Liver (tissue), 9 donors: Measurements from ENCODE around the gene NFKB1. TPM values are rescaled to one million over a fixed set of nuclear protein-coding genes. Genes with fewer than 3 reads are reported as not detected.

Experiments used
- DNase-seq: peaks from one replicate; pipeline ENCODE4 v3.0.0-alpha.2; 2017; ENCODE audit warnings: low spot score
- H3K27ac ChIP-seq, 2 donors: one replicate each; pipeline ENCODE4 v1.7.0; 2013; ENCODE audit warnings: inconsistent platforms in 2 of 2, low read length in 2 of 2, control low read depth in 1 of 2, low read depth in 1 of 2, mild to moderate bottlenecking in 1 of 2
- H3K27me3 ChIP-seq, 4 donors: one replicate each; pipeline versions ENCODE4 v1.6.1 to v1.7.0; 2013; ENCODE audit warnings: low read length in 3 of 4, inconsistent platforms in 1 of 4, mild to moderate bottlenecking in 1 of 4, moderate library complexity in 1 of 4; ENCODE audit not compliant: control insufficient read depth in 4 of 4, insufficient read depth in 4 of 4
- H3K36me3 ChIP-seq, 4 donors: one replicate each; pipeline versions ENCODE4 v1.6.1 to v1.7.0; 2013; ENCODE audit warnings: low read length in 3 of 4, mild to moderate bottlenecking in 3 of 4, low read depth in 1 of 4, moderate library complexity in 1 of 4; ENCODE audit not compliant: control insufficient read depth in 4 of 4, insufficient read depth in 3 of 4
- H3K4me1 ChIP-seq, 4 donors: one replicate each; pipeline versions ENCODE4 v1.6.1 to v1.7.0; 2013; ENCODE audit warnings: low read length in 3 of 4, mild to moderate bottlenecking in 3 of 4, moderate library complexity in 1 of 4; ENCODE audit not compliant: control insufficient read depth in 4 of 4, insufficient read depth in 4 of 4
- H3K4me3 ChIP-seq, 3 donors: one replicate each; pipeline versions ENCODE4 v1.6.1 to v1.7.0; 2013; ENCODE audit warnings: low read length in 3 of 3, control low read depth in 1 of 3, low read depth in 1 of 3, mild to moderate bottlenecking in 1 of 3
- H3K9ac ChIP-seq, 2 donors: one replicate each; pipeline ENCODE4 v1.7.0; 2013; ENCODE audit warnings: low read length in 2 of 2, mild to moderate bottlenecking in 2 of 2, moderate library complexity in 2 of 2, control low read depth in 1 of 2, low read depth in 1 of 2
- H3K9me3 ChIP-seq, 4 donors: one replicate each; pipeline versions ENCODE4 v1.6.1 to v1.7.0; 2013; ENCODE audit warnings: low read length in 3 of 4; ENCODE audit not compliant: control insufficient read depth in 4 of 4
- ATF3 ChIP-seq: IDR thresholded peaks from 2 replicates; pipeline ENCODE4 v1.6.1; 2016; ENCODE audit warnings: antibody characterized with exemption
- CTCF ChIP-seq: fragments of 150-350 bp; IDR thresholded peaks from 2 replicates; pipeline ENCODE4 v1.5.1; 2017; ENCODE audit warnings: improper control_type of control experiment, low read depth, low read length; ENCODE audit not compliant: missing input control
- FOXA1 ChIP-seq: IDR thresholded peaks from 2 replicates; pipeline ENCODE4 v1.6.1; 2016; ENCODE audit warnings: antibody characterized with exemption
- FOXA2 ChIP-seq: IDR thresholded peaks from 2 replicates; pipeline ENCODE4 v1.6.1; 2016; ENCODE audit warnings: antibody characterized with exemption
- HNF4A ChIP-seq, 2 donors: conservative IDR thresholded peaks; 2 replicates each; pipeline ENCODE4 v1.6.1; 2016; ENCODE audit warnings: antibody characterized with exemption in 2 of 2, mild to moderate bottlenecking in 2 of 2
- HNF4G ChIP-seq: IDR thresholded peaks from 2 replicates; pipeline ENCODE4 v1.6.1; 2016; ENCODE audit warnings: antibody characterized with exemption
- JUND ChIP-seq, 2 donors: IDR thresholded peaks; 2 replicates each; pipeline ENCODE4 v1.6.1; 2016; ENCODE audit warnings: antibody characterized with exemption in 2 of 2
- MAX ChIP-seq: IDR thresholded peaks from 2 replicates; pipeline ENCODE4 v1.6.1; 2016; ENCODE audit warnings: antibody characterized with exemption
- RAD21 ChIP-seq, 2 donors: IDR thresholded peaks; 2 replicates each; pipeline ENCODE4 v1.6.1; 2016; ENCODE audit warnings: antibody characterized with exemption in 2 of 2, mild to moderate bottlenecking in 2 of 2
- REST ChIP-seq: IDR thresholded peaks from 2 replicates; pipeline ENCODE4 v1.6.1; 2016; ENCODE audit warnings: antibody characterized with exemption, mild to moderate bottlenecking
- TAF1 ChIP-seq: conservative IDR thresholded peaks from 2 replicates; pipeline ENCODE4 v1.6.1; 2016; ENCODE audit warnings: antibody characterized with exemption, mild to moderate bottlenecking
- YY1 ChIP-seq: IDR thresholded peaks from 2 replicates; pipeline ENCODE4 v1.6.1; 2016; ENCODE audit warnings: antibody characterized with exemption, mild to moderate bottlenecking
- ZBTB33 ChIP-seq: IDR thresholded peaks from 2 replicates; pipeline ENCODE4 v1.6.1; 2016; ENCODE audit warnings: antibody characterized with exemption
- WGBS: extraction: QIAGEN DNeasy Blood & Tissue Kit; methylation state at CpG from one replicate; pipeline ENCODE4 v1.1.7; 2013; 5-methylcytosine and 5-hydroxymethylcytosine counted together
- polyA plus RNA-seq, 2 donors: library from polyadenylated mRNA; stranded (reverse) in 1 of 2; unstranded in 1 of 2; fragments of 200-250 nt in 1 of 2; fragments of >200 nt in 1 of 2; fragmentation: Nextera tagmentation in 1 of 2; extraction: Ambion mirVana in 1 of 2; gene quantifications; one replicate each; pipeline versions ENCODE4 v1.2.1 to v1.2.3, GENCODE V29; 2013 to 2015
- total RNA-seq, 2 donors: library from RNA; depleted of rRNA; stranded (reverse); fragments of >200 nt; gene quantifications; one replicate each; pipeline ENCODE4 v1.2.3, GENCODE V29; 2014
- donor health status: healthy.
- donor health status: healthy.
- donor health status: healthy.
- donor health status: healthy.
- donor health status: healthy.

NFKB1 gene
- total and polyA plus RNA-seq, 4 donors = 5.1 to 23.0 (median 13.4) TPM

- TF ChIP-seq MAX (no peak), ATF3 (no peak), FOXA1 (no peak), YY1 (no peak), ZBTB33 (no peak)
Measured at GRCh38 chr4:102642631-102643298, 141.6 kb downstream of the NFKB1 start (continued).

- TF ChIP-seq HNF4G (no peak), FOXA2 (no peak), REST (no peak), JUND (IDR thresholded peaks at IDR 0.05) (no peak), ATF3 (no peak)
- H3K9me3 ChIP-seq = no peaks in the 10 kb centered on the region
- no peak overlapping the region for H3K9ac ChIP-seq
- H3K36me3 ChIP-seq = peaks cover 0 to 17% (median 13%) of the 10 kb centered on the region in 4 donors
- no peaks in the 10 kb centered on the region for H3K4me1 ChIP-seq
- DNase-seq = no peak
- WGBS = 87% methylated on average over 1 of the region's 1 CpG
- no peak overlapping the region for H3K27ac ChIP-seq
- no peaks in the 10 kb centered on the region for H3K27me3 ChIP-seq
- H3K4me3 ChIP-seq = no peak overlapping the region
Measured at GRCh38 chr4:102647117-102647516, 146.0 kb downstream of the NFKB1 start.

GRCh38 chr4:102657206-102657605, 156.0 kb downstream of the NFKB1 start:
- no peak for DNase-seq

More at GRCh38 chr4:102657206-102657605, 156.0 kb downstream of the NFKB1 start:
- H3K27ac ChIP-seq = no peak overlapping the region
- no peak overlapping the region for H3K4me3 ChIP-seq
- TF ChIP-seq ATF3 (no peak), FOXA1 (no peak), MAX (no peak), RAD21 (IDR thresholded peaks at IDR 0.05) (no peak), CTCF (no peak), HNF4A (conservative IDR thresholded peaks at IDR 0.05) (no peak), TAF1 (no peak), HNF4G (no peak)
- WGBS = 75% methylated on average over 4 of the region's 5 CpGs
- H3K27me3 ChIP-seq = no peaks in the 10 kb centered on the region
- no peak overlapping the region for H3K9ac ChIP-seq
- H3K9me3 ChIP-seq = no peaks in the 10 kb centered on the region
- H3K36me3 ChIP-seq = peaks cover 0 to 6% (median under 1%) of the 10 kb centered on the region in 4 donors
- no peaks in the 10 kb centered on the region for H3K4me1 ChIP-seq
